ENCODE measurements around the gene TRIM31. TPM values are rescaled to one million over a fixed set of nuclear protein-coding genes. Genes with fewer than 3 reads are reported as not detected.

Gene TRIM31
- total RNA-seq, 1 experiment from 2014 or later = not detected

- H3K79me1 ChIP-seq (ENCODE audit: insufficient read depth, low read depth, low read length, poor library complexity, severe bottlenecking) = no peaks in the 10 kb centered on the region
- H3K4me3 Mint-ChIP-seq = no peak overlapping the region
- no peak overlapping the region for H3K4ac ChIP-seq (ENCODE audit: low read depth, low read length)
- peaks cover 23% of the 10 kb centered on the region; the same call in 1 of the 2 replicates for H3K27me3 ChIP-seq (ENCODE audit: insufficient read depth, low read length)
- no peak overlapping the region for H3T11ph ChIP-seq (ENCODE audit: low read length)
- no peak overlapping the region for H3K9ac ChIP-seq (ENCODE audit: extremely low read depth, insufficient read length, low read length)
- no peak overlapping the region for H3K56ac ChIP-seq (ENCODE audit: insufficient read length, low read depth, low read length)
- no peak overlapping the region for H2BK5ac ChIP-seq (ENCODE audit: insufficient read length, low read length)
- no peak overlapping the region for H3K27ac ChIP-seq (ENCODE audit: insufficient read length, low read depth, low read length)
- H3K27ac Mint-ChIP-seq = no peak overlapping the region; a peak in 1 of 7 replicates
- peaks cover 11% of the 10 kb centered on the region for H3K23me2 ChIP-seq (ENCODE audit: insufficient read length, low read depth, low read length, poor library complexity, severe bottlenecking)
- no peak overlapping the region for H2AFZ ChIP-seq (ENCODE audit: low read length)
- no peak overlapping the region for H4K5ac ChIP-seq (ENCODE audit: insufficient read length, low read depth, low read length)
- H3K4me2 ChIP-seq (ENCODE audit: insufficient read depth, insufficient read length, low read length) = no peak overlapping the region
- peaks cover 5 to 12% of the 10 kb centered on the region in 2 experiments for H3K4me1 Mint-ChIP-seq
- no peaks in the 10 kb centered on the region for H4K20me1 ChIP-seq (ENCODE audit: control insufficient read depth, insufficient read depth, insufficient read length)
- no peak for TF ChIP-seq CTCF (conservative IDR thresholded peaks at IDR 0.05)
- H4K91ac ChIP-seq (ENCODE audit: insufficient read length, low read depth, low read length) = no peak overlapping the region
- no peak overlapping the region for H2BK12ac ChIP-seq (ENCODE audit: insufficient read length, low read depth, low read length)
- no peaks in the 10 kb centered on the region for H3K79me2 ChIP-seq (ENCODE audit: insufficient read depth, low read length)
- DNase-seq = no peak
- H2BK120ac ChIP-seq (ENCODE audit: low read depth, low read length, poor library complexity, severe bottlenecking) = no peak overlapping the region
- no peak overlapping the region for H3K23ac ChIP-seq (ENCODE audit: insufficient read length, low read depth, low read length)
- no peaks in the 10 kb centered on the region for H3K36me3 Mint-ChIP-seq (ENCODE audit: insufficient read depth in 1 of 3, low read depth in 3 of 3)
- H3K4me1 ChIP-seq (ENCODE audit: insufficient read depth, low read length) = no peaks in the 10 kb centered on the region
- WGBS (ENCODE audit: extremely low coverage, insufficient read length, low lambda C conversion rate) = no CpG with 5 or more reads among the region's 10 CpGs
- H3K9me3 ChIP-seq (ENCODE audit: control insufficient read depth, low read depth, low read length) = no peaks in the 10 kb centered on the region
- H3K9me3 Mint-ChIP-seq = no peaks in the 10 kb centered on the region
- H2BK20ac ChIP-seq (ENCODE audit: low read depth, low read length, poor library complexity, severe bottlenecking) = no peak overlapping the region
- H3K18ac ChIP-seq (ENCODE audit: insufficient read length, low read depth, low read length) = no peak overlapping the region
- H2BK15ac ChIP-seq (ENCODE audit: low read depth, low read length) = no peak overlapping the region
- H3K14ac ChIP-seq (ENCODE audit: insufficient read depth, low read length) = no peak overlapping the region
- H2AK5ac ChIP-seq (ENCODE audit: insufficient read length, low read length) = no peak overlapping the region
- H3K27me3 Mint-ChIP-seq (ENCODE audit: low read depth) = peaks cover 81% of the 10 kb centered on the region
- no peak overlapping the region for H4K8ac ChIP-seq (replicated peaks; ENCODE audit: insufficient read length, low read depth, low read length)
Observed at GRCh38 chr6:30129265-30130178, 16.6 kb upstream of the TRIM31 start.
